ENCODE results near the gene KCNK7.

The KCNK7 gene

GRCh38 chr11:65589444-65590239 is 6.0 kb downstream of the KCNK7 start:
- H3K4me1 ChIP-seq = no peaks in the 10 kb centered on the region
- H3K9ac ChIP-seq = no peak overlapping the region
- H3K79me2 ChIP-seq = no peaks in the 10 kb centered on the region
- no peak for TF ChIP-seq CTCF (IDR thresholded peaks at IDR 0.05)
- no peaks in the 10 kb centered on the region for H3K36me3 ChIP-seq (ENCODE audit: control insufficient read depth, insufficient read depth, low read length)
- no peak overlapping the region for H3K27ac ChIP-seq
- H3K4me3 ChIP-seq (ENCODE audit: low read depth, low read length) = no peak overlapping the region
- H3K27me3 ChIP-seq (ENCODE audit: control insufficient read depth, insufficient read depth, low read length) = no peaks in the 10 kb centered on the region
- H3K9me3 ChIP-seq (ENCODE audit: control insufficient read depth, low read length) = no peaks in the 10 kb centered on the region
- no peak overlapping the region for H3K4me2 ChIP-seq (ENCODE audit: low read length)
- no peak overlapping the region for H2AFZ ChIP-seq

GRCh38 chr11:65588199-65589054 is 7.2 kb downstream of the KCNK7 start:
- no peak overlapping the region for H3K4me2 ChIP-seq (ENCODE audit: low read length)
- no peak overlapping the region for H3K4me3 ChIP-seq (ENCODE audit: low read depth, low read length)
- no peaks in the 10 kb centered on the region for H3K4me1 ChIP-seq

GRCh38 chr11:65586676-65587075 is 8.9 kb downstream of the KCNK7 start:
- Histone ChIP-seq H3K27ac (no peak overlapping the region), H3K4me3 (ENCODE audit: low read depth, low read length) (no peak overlapping the region), H3K9ac (no peak overlapping the region), H3K4me1 (no peaks in the 10 kb centered on the region), H3K36me3 (ENCODE audit: control insufficient read depth, insufficient read depth, low read length) (no peaks in the 10 kb centered on the region), H3K79me2 (no peaks in the 10 kb centered on the region), H2AFZ (no peak overlapping the region), H3K27me3 (ENCODE audit: control insufficient read depth, insufficient read depth, low read length) (no peaks in the 10 kb centered on the region), H3K9me3 (ENCODE audit: control insufficient read depth, low read length) (no peaks in the 10 kb centered on the region), H3K4me2 (ENCODE audit: low read length) (no peak overlapping the region)
- TF ChIP-seq CTCF (IDR thresholded peaks at IDR 0.05) = no peak

More at GRCh38 chr11:65588199-65589054, 7.2 kb downstream of the KCNK7 start:
- H3K27me3 ChIP-seq (ENCODE audit: control insufficient read depth, insufficient read depth, low read length) = no peaks in the 10 kb centered on the region
- H3K36me3 ChIP-seq (ENCODE audit: control insufficient read depth, insufficient read depth, low read length) = no peaks in the 10 kb centered on the region
- TF ChIP-seq CTCF (IDR thresholded peaks at IDR 0.05) = peak; percentile 47
- H3K9ac ChIP-seq = no peak overlapping the region
- no peak overlapping the region for H2AFZ ChIP-seq
- no peaks in the 10 kb centered on the region for H3K9me3 ChIP-seq (ENCODE audit: control insufficient read depth, low read length)
- H3K79me2 ChIP-seq = no peaks in the 10 kb centered on the region
- no peak overlapping the region for H3K27ac ChIP-seq

GRCh38 chr11:65586247-65586630 is 9.4 kb downstream of the KCNK7 start:
- Histone ChIP-seq H3K36me3 (ENCODE audit: control insufficient read depth, insufficient read depth, low read length) (no peaks in the 10 kb centered on the region), H3K4me1 (no peaks in the 10 kb centered on the region), H3K79me2 (no peaks in the 10 kb centered on the region), H2AFZ (no peak overlapping the region), H3K9ac (no peak overlapping the region), H3K4me2 (ENCODE audit: low read length) (no peak overlapping the region), H3K9me3 (ENCODE audit: control insufficient read depth, low read length) (no peaks in the 10 kb centered on the region), H3K4me3 (ENCODE audit: low read depth, low read length) (no peak overlapping the region), H3K27me3 (ENCODE audit: control insufficient read depth, insufficient read depth, low read length) (no peaks in the 10 kb centered on the region), H3K27ac (no peak overlapping the region)
- no peak for TF ChIP-seq CTCF (IDR thresholded peaks at IDR 0.05)
